Ascending aorta (tissue), 2 donors: Measurements from ENCODE around the gene PRRT3. TPM values are rescaled to one million over a fixed set of nuclear protein-coding genes. Genes with fewer than 3 reads are reported as not detected.

Source experiments
- DNase-seq, 2 donors: peaks; one replicate each; pipeline ENCODE4 v3.0.0-alpha.2; 2019; ENCODE audit warnings: low spot score in 2 of 2
- H3K27ac ChIP-seq, 2 donors: fragments of 200-600 bp; sonication (generic); one replicate each; pipeline ENCODE4 v1.5.1; 2016 to 2017; ENCODE audit warnings: mild to moderate bottlenecking in 1 of 2
- H3K27me3 ChIP-seq: fragments of 200-600 bp; sonication (generic); one replicate; pipeline ENCODE4 v1.5.1; 2017
- H3K36me3 ChIP-seq, 2 donors: fragments of 200-600 bp; sonication (generic); one replicate each; pipeline ENCODE4 v1.5.1; 2016
- H3K4me1 ChIP-seq, 2 donors: fragments of 200-600 bp; sonication (generic); one replicate each; pipeline ENCODE4 v1.5.1; 2016 to 2017; ENCODE audit warnings: mild to moderate bottlenecking in 1 of 2
- H3K4me3 ChIP-seq, 2 donors: fragments of 200-600 bp; sonication (generic); one replicate each; pipeline ENCODE4 v1.5.1; 2016 to 2017; ENCODE audit warnings: mild to moderate bottlenecking in 1 of 2
- H3K9me3 ChIP-seq, 2 donors: fragments of 200-600 bp; sonication (generic); one replicate each; pipeline ENCODE4 v1.5.1; 2016
- intact Hi-C: fragments of 100-400 bp; cut with DNase I; formaldehyde crosslinking; loops from one replicate; pipeline ENCODE4 v1.15.1; 2023
- total RNA-seq: library from RNA; depleted of rRNA; stranded (reverse); fragments of >200 nt; gene quantifications from one replicate; pipeline ENCODE4 v1.1.0, GENCODE V29; 2016
- TF ChIP-seq, protein P1 (sequence below), 3 experiments: fragments of 200-600 bp in 2 of 3; fragments of 450-650 bp in 1 of 3; sonication (generic) in 2 of 3; IDR thresholded peaks; one replicate each; pipeline ENCODE4 v1.5.1; 2016 to 2019; ENCODE audit warnings: antibody characterized with exemption in 3 of 3, mild to moderate bottlenecking in 1 of 3, moderate library complexity in 1 of 3

The PRRT3 gene
- total RNA-seq, 1 donor from 2014 or later, result 1.1 TPM

DNA sequence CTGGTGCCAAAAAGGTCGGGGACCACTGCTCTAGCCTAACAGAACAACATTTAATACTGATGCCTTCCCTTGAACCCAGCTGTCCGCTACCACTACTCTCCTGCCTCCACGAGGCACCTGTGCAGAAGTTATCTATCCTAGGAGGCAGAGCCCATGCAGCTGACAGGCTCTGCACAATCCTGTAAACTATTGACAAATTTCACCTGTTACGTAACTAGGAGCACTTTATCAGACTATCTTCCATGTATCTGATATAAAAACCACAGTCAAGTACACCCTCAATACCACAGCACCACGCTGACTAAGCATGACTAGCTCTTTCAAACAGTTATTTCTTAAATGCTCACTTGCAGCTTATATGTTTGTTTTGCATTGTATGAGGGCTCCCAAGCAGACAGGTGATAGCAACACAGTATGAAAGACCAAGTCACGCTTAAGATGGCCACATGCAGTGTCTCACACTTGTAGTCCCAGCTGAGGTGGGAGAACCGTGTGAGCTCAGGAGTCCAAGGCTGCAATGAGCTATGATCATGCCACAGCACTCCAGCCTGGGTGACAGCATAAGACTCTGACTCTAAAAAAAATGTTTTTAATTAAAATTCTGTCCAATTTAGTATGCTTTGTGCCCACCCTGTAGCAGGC is 39.8 kb downstream of the PRRT3 start:
- no peaks in the 10 kb centered on the region for H3K9me3 ChIP-seq
- peaks cover 0 to 3% of the 10 kb centered on the region in 2 donors for H3K36me3 ChIP-seq
- no peak for DNase-seq
- H3K27me3 ChIP-seq, result no peaks in the 10 kb centered on the region
- peaks cover 16 to 22% of the 10 kb centered on the region in 2 donors for H3K4me1 ChIP-seq
- TF ChIP-seq, protein P1, sequence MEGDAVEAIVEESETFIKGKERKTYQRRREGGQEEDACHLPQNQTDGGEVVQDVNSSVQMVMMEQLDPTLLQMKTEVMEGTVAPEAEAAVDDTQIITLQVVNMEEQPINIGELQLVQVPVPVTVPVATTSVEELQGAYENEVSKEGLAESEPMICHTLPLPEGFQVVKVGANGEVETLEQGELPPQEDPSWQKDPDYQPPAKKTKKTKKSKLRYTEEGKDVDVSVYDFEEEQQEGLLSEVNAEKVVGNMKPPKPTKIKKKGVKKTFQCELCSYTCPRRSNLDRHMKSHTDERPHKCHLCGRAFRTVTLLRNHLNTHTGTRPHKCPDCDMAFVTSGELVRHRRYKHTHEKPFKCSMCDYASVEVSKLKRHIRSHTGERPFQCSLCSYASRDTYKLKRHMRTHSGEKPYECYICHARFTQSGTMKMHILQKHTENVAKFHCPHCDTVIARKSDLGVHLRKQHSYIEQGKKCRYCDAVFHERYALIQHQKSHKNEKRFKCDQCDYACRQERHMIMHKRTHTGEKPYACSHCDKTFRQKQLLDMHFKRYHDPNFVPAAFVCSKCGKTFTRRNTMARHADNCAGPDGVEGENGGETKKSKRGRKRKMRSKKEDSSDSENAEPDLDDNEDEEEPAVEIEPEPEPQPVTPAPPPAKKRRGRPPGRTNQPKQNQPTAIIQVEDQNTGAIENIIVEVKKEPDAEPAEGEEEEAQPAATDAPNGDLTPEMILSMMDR (IDR thresholded peaks at IDR 0.05), result no peak
- no peak overlapping the region for H3K27ac ChIP-seq
- intact Hi-C loops, result loop anchor here (10.0 kb wide), 1 partner anchor 518 kb away; the partner anchor contains the start of gene SETD5
- no peak overlapping the region for H3K4me3 ChIP-seq

DNA sequence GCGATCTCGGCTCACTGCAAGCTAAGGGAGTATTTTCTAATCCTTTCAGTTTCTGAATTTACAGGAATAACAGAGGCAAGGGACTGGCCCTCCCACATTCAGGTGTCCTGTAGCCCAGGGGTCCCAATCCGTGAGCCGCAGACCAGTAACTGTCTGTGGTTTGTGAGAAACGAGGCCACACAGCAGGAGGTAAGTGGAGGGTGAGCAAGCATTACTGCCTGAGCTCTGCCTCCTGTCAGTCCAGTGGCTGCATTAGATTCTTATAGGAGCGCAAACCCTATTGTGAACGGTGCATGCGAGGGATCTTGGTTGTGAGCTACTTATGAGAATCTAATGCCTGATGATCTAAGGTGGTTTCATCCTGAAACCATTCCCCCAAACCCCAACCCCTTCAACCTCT is 40.3 kb downstream of the PRRT3 start:
- no peak overlapping the region for H3K27ac ChIP-seq
- intact Hi-C loops, result loop anchor here (10.0 kb wide), 1 partner anchor 517 kb away; the partner anchor contains the start of gene SETD5

DNA sequence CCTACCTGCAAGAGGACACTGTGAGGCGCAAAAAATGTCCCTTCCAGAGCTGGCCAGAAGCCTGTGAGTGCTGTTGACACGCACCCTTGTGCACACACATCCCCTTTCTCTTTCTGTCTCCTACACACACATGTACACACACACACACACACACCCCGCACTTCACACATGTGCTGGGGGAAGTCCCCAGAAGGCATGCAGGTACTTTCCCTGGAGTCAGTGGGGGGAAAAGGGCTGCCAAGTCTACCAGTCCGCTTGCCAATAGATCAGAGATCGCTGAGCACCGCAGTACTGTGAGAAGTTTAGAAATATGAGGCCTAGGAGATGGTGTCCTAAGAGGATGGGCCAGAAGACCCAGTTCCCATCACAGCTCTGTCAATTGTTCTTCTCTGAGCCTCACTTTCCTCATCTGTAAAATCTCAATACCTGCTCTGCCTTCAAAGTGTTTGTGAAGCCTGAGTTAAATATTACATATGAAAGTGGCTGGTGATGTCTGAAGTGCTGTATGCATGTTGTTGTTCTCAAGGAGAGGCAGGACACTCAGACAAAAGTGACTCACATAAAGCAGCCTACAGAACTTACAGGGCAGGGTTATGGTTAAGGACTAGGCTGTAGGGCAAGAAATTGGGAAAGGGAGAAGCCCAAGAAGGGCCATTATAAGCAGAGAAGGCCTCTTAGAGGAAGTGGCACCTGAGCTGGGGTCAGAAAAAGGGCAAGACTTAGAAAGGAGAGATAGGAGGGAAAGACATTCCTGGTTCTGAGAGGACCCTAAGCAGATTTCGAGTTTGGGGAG is 42.8 kb downstream of the PRRT3 start:
- H3K9me3 ChIP-seq, result no peaks in the 10 kb centered on the region
- intact Hi-C loops, result loop anchor here (10.0 kb wide), 1 partner anchor 515 kb away; the partner anchor contains the start of gene SETD5
- H3K27me3 ChIP-seq, result no peaks in the 10 kb centered on the region
- no peak overlapping the region for H3K27ac ChIP-seq
- H3K36me3 ChIP-seq, result peaks cover 0 to 3% of the 10 kb centered on the region in 2 donors
- TF ChIP-seq, protein P1 (IDR thresholded peaks at IDR 0.05), result no peak
- DNase-seq, result no peak
- H3K4me3 ChIP-seq, result no peak overlapping the region
- H3K4me1 ChIP-seq, result peaks cover 6% of the 10 kb centered on the region in 2 donors

More for the DNA sequence above, 40.3 kb downstream of the PRRT3 start:
- no peak for DNase-seq
- peaks cover 0 to 3% of the 10 kb centered on the region in 2 donors for H3K36me3 ChIP-seq
- H3K9me3 ChIP-seq, result no peaks in the 10 kb centered on the region
- TF ChIP-seq, protein P1 (IDR thresholded peaks at IDR 0.05), result no peak
- peaks cover 12 to 20% of the 10 kb centered on the region in 2 donors for H3K4me1 ChIP-seq
- H3K27me3 ChIP-seq, result no peaks in the 10 kb centered on the region
- no peak overlapping the region for H3K4me3 ChIP-seq

DNA sequence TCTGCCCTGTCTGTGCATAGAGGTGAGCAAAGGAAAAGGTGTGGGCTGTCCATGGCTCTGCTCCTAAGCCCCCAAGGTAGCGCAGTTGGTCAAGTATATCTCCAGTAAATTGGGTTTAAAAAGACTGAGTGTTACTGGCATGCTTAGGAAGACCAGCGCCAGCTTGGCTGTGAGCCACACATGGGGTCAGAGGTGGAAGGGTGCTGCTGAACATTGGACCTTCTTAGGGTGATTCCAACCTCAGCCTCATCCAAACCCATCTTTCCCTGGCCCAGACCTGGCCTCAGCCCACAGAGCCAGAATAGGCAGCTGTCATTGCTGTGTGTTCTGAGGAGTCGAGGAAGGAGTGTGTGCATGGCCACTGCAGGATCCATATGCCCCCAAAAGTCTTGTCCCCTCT is 43.9 kb downstream of the PRRT3 start:
- no peak for DNase-seq
- Histone ChIP-seq H3K4me1 (no peaks in the 10 kb centered on the region), H3K36me3 (peaks cover 0 to 3% of the 10 kb centered on the region in 2 donors), H3K27me3 (no peaks in the 10 kb centered on the region), H3K27ac (no peak overlapping the region), H3K4me3 (no peak overlapping the region), H3K9me3 (no peaks in the 10 kb centered on the region)
- intact Hi-C loops, result no loop called here
- TF ChIP-seq, protein P1 (IDR thresholded peaks at IDR 0.05), result no peak

DNA sequence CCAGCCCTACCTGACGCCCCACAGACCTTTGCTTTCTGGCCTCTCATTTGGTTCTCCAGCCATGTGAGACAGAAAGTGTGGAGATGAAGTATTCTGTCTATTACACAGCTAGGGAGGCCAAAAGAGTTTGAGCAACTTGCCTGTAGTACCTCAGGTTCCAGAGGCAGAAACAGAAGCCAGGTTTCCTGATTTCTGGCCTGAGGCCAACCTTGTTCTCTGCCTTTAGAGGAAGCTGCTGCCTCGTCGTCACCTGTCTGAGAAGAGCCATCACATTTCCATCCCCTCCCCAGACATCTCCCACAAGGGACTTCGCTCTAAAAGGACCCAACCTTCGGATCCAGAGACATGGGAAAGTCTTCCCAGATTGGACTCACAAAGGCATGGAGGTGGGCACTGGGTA is 45.7 kb downstream of the PRRT3 start:
- H3K9me3 ChIP-seq, result no peaks in the 10 kb centered on the region
- TF ChIP-seq, protein P1 (IDR thresholded peaks at IDR 0.05), result no peak
- peaks cover 0 to 3% of the 10 kb centered on the region in 2 donors for H3K36me3 ChIP-seq
- intact Hi-C loops, result no loop called here
- no peak for DNase-seq
- H3K4me3 ChIP-seq, result no peak overlapping the region
- no peaks in the 10 kb centered on the region for H3K4me1 ChIP-seq
- H3K27ac ChIP-seq, result no peak overlapping the region
- H3K27me3 ChIP-seq, result no peaks in the 10 kb centered on the region
